SK-N-SH treated with all-trans-retinoic acid at 6 μM for 48 hours (cell line): ENCODE results near the gene SCPEP1.

ENCODE experiments used
- ATAC-seq: fragments of 200-7000 bp; cut with Tn5 transposase; 3 replicates; pipeline ENCODE4 v1.9.1; 2020; ENCODE audit warnings: mild to moderate bottlenecking, moderate library complexity
- ARNTL ChIP-seq: fragments of 450-650 bp; formaldehyde crosslinking; IDR thresholded peaks from 2 replicates; pipeline ENCODE4 v1.5.0; 2020; ENCODE audit warnings: low read depth, mild to moderate bottlenecking, moderate library complexity, borderline replicate concordance
- BACH2 ChIP-seq: fragments of 250-450 bp; sonication (Bioruptor Pico); IDR thresholded peaks from 2 replicates; pipeline ENCODE4 v1.9.0; 2021; ENCODE audit warnings: mild to moderate bottlenecking, borderline replicate concordance
- CREB5 ChIP-seq: fragments of 250-450 bp; sonication (Bioruptor Pico); IDR thresholded peaks from 2 replicates; pipeline ENCODE4 v1.5.1; 2020; ENCODE audit warnings: low read depth, mild to moderate bottlenecking, moderate library complexity
- CSDC2 ChIP-seq: fragments of 250-450 bp; sonication (Bioruptor Pico); IDR thresholded peaks from 2 replicates; pipeline ENCODE4 v1.5.0; 2020; ENCODE audit warnings: mild to moderate bottlenecking, moderate library complexity
- CSRNP3 ChIP-seq: fragments of 250-450 bp; sonication (Bioruptor Pico); IDR thresholded peaks from 2 replicates; pipeline ENCODE4 v1.5.1; 2021; ENCODE audit warnings: mild to moderate bottlenecking, moderate library complexity
- ESRRG ChIP-seq: fragments of 250-450 bp; sonication (Bioruptor Pico); IDR thresholded peaks from 2 replicates; pipeline ENCODE4 v1.6.1; 2021; ENCODE audit warnings: mild to moderate bottlenecking
- GLIS3 ChIP-seq: fragments of 250-450 bp; sonication (Bioruptor Pico); IDR thresholded peaks from 2 replicates; pipeline ENCODE4 v1.5.0; 2020; ENCODE audit warnings: mild to moderate bottlenecking, moderate library complexity
- ISL1 ChIP-seq: fragments of 250-450 bp; sonication (Bioruptor Pico); IDR thresholded peaks from 2 replicates; pipeline ENCODE4 v2.1.2; 2022; ENCODE audit warnings: mild to moderate bottlenecking, moderate library complexity
- OSR1 ChIP-seq: fragments of 250-450 bp; sonication (Bioruptor Pico); IDR thresholded peaks from 2 replicates; pipeline ENCODE4 v1.8.0; 2022; ENCODE audit warnings: moderate library complexity, mild to moderate bottlenecking, inconsistent platforms
- PATZ1 ChIP-seq: fragments of 250-450 bp; sonication (Bioruptor Pico); IDR thresholded peaks from 2 replicates; pipeline ENCODE4 v1.8.0; 2020; ENCODE audit warnings: mild to moderate bottlenecking, moderate library complexity, borderline replicate concordance
- POU6F1 ChIP-seq: fragments of 250-450 bp; sonication (Bioruptor Pico); IDR thresholded peaks from 2 replicates; pipeline ENCODE4 v1.8.0; 2021; ENCODE audit warnings: low read depth, mild to moderate bottlenecking, moderate library complexity, borderline replicate concordance
- PPARA ChIP-seq: fragments of 250-450 bp; sonication (Bioruptor Pico); IDR thresholded peaks from 2 replicates; pipeline ENCODE4 v1.5.0; 2020; ENCODE audit warnings: mild to moderate bottlenecking, borderline replicate concordance
- RARB ChIP-seq: fragments of 250-450 bp; sonication (Bioruptor Pico); IDR thresholded peaks from 2 replicates; pipeline ENCODE4 v1.8.0; 2021; ENCODE audit warnings: mild to moderate bottlenecking, moderate library complexity
- SNAI2 ChIP-seq: fragments of 250-450 bp; sonication (Bioruptor Pico); IDR thresholded peaks from 2 replicates; pipeline ENCODE4 v1.5.0; 2020; ENCODE audit warnings: mild to moderate bottlenecking, moderate library complexity
- TCF4 ChIP-seq: fragments of 250-450 bp; sonication (Bioruptor Pico); IDR thresholded peaks from 2 replicates; pipeline ENCODE4 v1.8.0; 2021; ENCODE audit warnings: mild to moderate bottlenecking, moderate library complexity, borderline replicate concordance
- TOX ChIP-seq: fragments of 250-450 bp; sonication (Bioruptor Pico); IDR thresholded peaks from 2 replicates; pipeline ENCODE4 v1.8.0; 2021; ENCODE audit warnings: mild to moderate bottlenecking, moderate library complexity, borderline replicate concordance
- TSHZ2 ChIP-seq: fragments of 250-450 bp; sonication (Bioruptor Pico); IDR thresholded peaks from 2 replicates; pipeline ENCODE4 v1.5.0; 2020; ENCODE audit warnings: mild to moderate bottlenecking, moderate library complexity
- ZC3H10 ChIP-seq: fragments of 250-450 bp; sonication (Bioruptor Pico); IDR thresholded peaks from 2 replicates; pipeline ENCODE4 v1.5.1; 2021; ENCODE audit warnings: mild to moderate bottlenecking, moderate library complexity
- ZFP3 ChIP-seq: fragments of 250-450 bp; sonication (Bioruptor Pico); IDR thresholded peaks from 2 replicates; pipeline ENCODE4 v1.5.0; 2020; ENCODE audit warnings: mild to moderate bottlenecking, moderate library complexity
- ZFP30 ChIP-seq: fragments of 450-650 bp; formaldehyde crosslinking; IDR thresholded peaks from 2 replicates; pipeline ENCODE4 v1.5.0; 2022; ENCODE audit warnings: mild to moderate bottlenecking, moderate library complexity
- ZNF565 ChIP-seq: fragments of 450-650 bp; formaldehyde crosslinking; conservative IDR thresholded peaks from 2 replicates; pipeline ENCODE4 v1.5.0; 2020; ENCODE audit warnings: low read depth, mild to moderate bottlenecking, moderate library complexity
- ZNF70 ChIP-seq: fragments of 450-650 bp; formaldehyde crosslinking; IDR thresholded peaks from 2 replicates; pipeline ENCODE4 v1.5.0; 2020; ENCODE audit warnings: mild to moderate bottlenecking, moderate library complexity
- ZNF8 ChIP-seq: fragments of 450-650 bp; formaldehyde crosslinking; IDR thresholded peaks from 2 replicates; pipeline ENCODE4 v1.5.0; 2020; ENCODE audit warnings: mild to moderate bottlenecking, moderate library complexity

The SCPEP1 gene

GRCh38 chr17:56939869-56940484 lies 38.0 kb upstream of the SCPEP1 start:
- ATAC-seq = peak; percentile 93
- TF ChIP-seq CSDC2 (CRISPR knock-in tag) = no peak
- no peak for TF ChIP-seq GLIS3 (CRISPR knock-in tag)
- no peak for TF ChIP-seq PATZ1 (CRISPR knock-in tag)
- TF ChIP-seq ZFP30 = no peak
- TF ChIP-seq ZNF70 = no peak
- TF ChIP-seq RARB = no peak
- TF ChIP-seq TOX = no peak
- TF ChIP-seq TCF4 (CRISPR knock-in tag) = no peak
- no peak for TF ChIP-seq ISL1 (CRISPR knock-in tag)
- no peak for TF ChIP-seq CREB5
- TF ChIP-seq ZNF8 (CRISPR knock-in tag) = no peak
- no peak for TF ChIP-seq OSR1 (CRISPR knock-in tag)
- TF ChIP-seq ZC3H10 (CRISPR knock-in tag) = no peak
- TF ChIP-seq ARNTL (CRISPR knock-in tag) = no peak
- TF ChIP-seq, all 23 proteins: peak for 0

GRCh38 chr17:56943505-56944125 lies 34.3 kb upstream of the SCPEP1 start:
- ATAC-seq = no peak
- TF ChIP-seq TOX (no peak), BACH2 (no peak), ESRRG (no peak), ARNTL (CRISPR knock-in tag) (no peak), RARB (no peak), OSR1 (CRISPR knock-in tag) (no peak), ZNF70 (no peak), ZNF565 (CRISPR knock-in tag) (no peak), SNAI2 (CRISPR knock-in tag) (no peak), GLIS3 (CRISPR knock-in tag) (no peak), PPARA (no peak), ZFP3 (CRISPR knock-in tag) (no peak), CSDC2 (CRISPR knock-in tag) (no peak), ISL1 (CRISPR knock-in tag) (no peak), ZFP30 (no peak), CSRNP3 (no peak), POU6F1 (CRISPR knock-in tag) (no peak), PATZ1 (CRISPR knock-in tag) (no peak)

GRCh38 chr17:56945938-56946505 lies 31.9 kb upstream of the SCPEP1 start:
- ATAC-seq = no peak
- TF ChIP-seq TOX = no peak
- no peak for TF ChIP-seq TCF4 (CRISPR knock-in tag)
- TF ChIP-seq ZFP30 = no peak
- no peak for TF ChIP-seq CSRNP3
- TF ChIP-seq TSHZ2 = no peak
- no peak for TF ChIP-seq SNAI2 (CRISPR knock-in tag)
